Glutamatergic neuron (in vitro differentiated cells): ENCODE measurements around the gene CEPT1. TPM values are rescaled to one million over a fixed set of nuclear protein-coding genes. Genes with fewer than 3 reads are reported as not detected.

Source experiments
- DNase-seq: peaks from one replicate; pipeline ENCODE4 v3.0.0; 2022
- H3K27ac Mint-ChIP-seq: one replicate; pipeline ENCODE4 v1.8.0; 2020; ENCODE audit warnings: mild to moderate bottlenecking, mixed read lengths, inconsistent platforms; ENCODE audit not compliant: unreplicated experiment
- H3K27me3 Mint-ChIP-seq: one replicate; pipeline ENCODE4 v1.8.0; 2020; ENCODE audit warnings: mild to moderate bottlenecking, moderate library complexity, mixed read lengths, inconsistent platforms; ENCODE audit not compliant: unreplicated experiment
- H3K36me3 Mint-ChIP-seq: one replicate; pipeline ENCODE4 v1.8.0; 2020; ENCODE audit warnings: mild to moderate bottlenecking, mixed read lengths, inconsistent platforms; ENCODE audit not compliant: unreplicated experiment
- H3K4me1 Mint-ChIP-seq: one replicate; pipeline ENCODE4 v1.8.0; 2020; ENCODE audit warnings: mild to moderate bottlenecking, low read depth, mixed read lengths, inconsistent platforms; ENCODE audit not compliant: unreplicated experiment
- H3K4me3 Mint-ChIP-seq: one replicate; pipeline ENCODE4 v1.8.0; 2020; ENCODE audit warnings: mild to moderate bottlenecking, mixed read lengths, inconsistent platforms; ENCODE audit not compliant: unreplicated experiment
- H3K9me3 Mint-ChIP-seq: one replicate; pipeline ENCODE4 v1.8.0; 2020; ENCODE audit warnings: mild to moderate bottlenecking, moderate library complexity, mixed read lengths, inconsistent platforms; ENCODE audit not compliant: unreplicated experiment
- total RNA-seq: library from RNA; stranded (reverse); fragmentation: NEBNext Ultra II Directional; extraction: Animal tissue kit (Norgen Biotek cat#: 25700); gene quantifications from one replicate; pipeline ENCODE4 v1.2.1, GENCODE V29; 2021; ENCODE audit not compliant: unreplicated experiment
- TF ChIP-seq, protein P1 (sequence below): fragments of 200-600 bp; sonication (generic); IDR thresholded peaks from one replicate; pipeline ENCODE4 v1.5.0; 2021; ENCODE audit not compliant: partially characterized antibody, unreplicated experiment

CEPT1 gene
- total RNA-seq, 1 donor from 2014 or later, result 35.6 TPM

DNA sequence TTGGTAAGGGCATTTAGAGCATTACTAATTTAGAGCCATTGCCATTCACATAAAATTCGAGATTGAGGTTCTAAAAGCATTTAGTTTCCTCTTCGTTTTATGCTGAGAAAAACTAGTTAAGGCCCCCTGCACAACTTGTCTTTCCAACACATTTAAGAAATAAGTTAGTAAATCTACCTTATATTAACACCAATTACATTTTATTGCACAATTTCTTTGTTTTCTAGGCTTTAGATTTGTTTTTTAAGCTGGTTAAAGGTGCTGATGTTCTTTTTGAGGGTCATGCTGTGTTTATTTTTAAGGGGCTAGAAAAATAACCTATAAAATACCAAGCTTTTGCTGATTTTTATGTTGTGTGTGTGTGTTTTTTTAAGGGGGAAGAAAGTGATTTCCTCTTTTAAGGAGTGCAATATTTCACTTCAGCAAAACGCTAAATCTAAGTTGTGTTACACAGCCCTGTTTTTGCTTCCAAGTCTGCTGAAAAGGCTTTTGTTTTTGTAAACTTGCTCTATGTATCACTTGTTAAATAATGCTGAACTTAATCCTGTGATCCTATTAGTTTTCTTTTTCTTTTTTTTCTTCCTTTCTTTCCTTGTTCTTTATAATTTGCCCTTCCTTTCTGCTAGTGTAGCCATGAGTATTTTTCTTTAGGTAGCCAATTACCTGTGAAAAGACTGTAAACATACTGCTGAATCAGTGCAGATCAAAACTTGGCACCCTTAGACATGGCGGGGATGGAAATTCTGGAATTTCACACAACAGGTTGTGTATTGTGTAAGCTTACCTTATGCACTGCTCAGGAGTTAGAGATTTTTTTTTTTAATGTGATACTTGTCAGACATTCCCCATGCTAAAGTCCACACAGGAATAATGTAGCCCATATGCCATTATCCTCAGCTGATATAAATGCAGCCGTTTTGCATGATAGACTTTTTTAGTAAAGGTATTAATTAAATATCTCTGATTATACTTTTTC lies 1.5 kb downstream of the CEPT1 start:
- H3K4me3 Mint-ChIP-seq, result peak overlapping the region; percentile 100
- DNase-seq, result no peak
- H3K4me1 Mint-ChIP-seq, result peaks cover 23% of the 10 kb centered on the region
- no peak overlapping the region for H3K27ac Mint-ChIP-seq
- peaks cover 2% of the 10 kb centered on the region for H3K9me3 Mint-ChIP-seq
- peaks cover 6% of the 10 kb centered on the region for H3K27me3 Mint-ChIP-seq
- TF ChIP-seq, protein P1, sequence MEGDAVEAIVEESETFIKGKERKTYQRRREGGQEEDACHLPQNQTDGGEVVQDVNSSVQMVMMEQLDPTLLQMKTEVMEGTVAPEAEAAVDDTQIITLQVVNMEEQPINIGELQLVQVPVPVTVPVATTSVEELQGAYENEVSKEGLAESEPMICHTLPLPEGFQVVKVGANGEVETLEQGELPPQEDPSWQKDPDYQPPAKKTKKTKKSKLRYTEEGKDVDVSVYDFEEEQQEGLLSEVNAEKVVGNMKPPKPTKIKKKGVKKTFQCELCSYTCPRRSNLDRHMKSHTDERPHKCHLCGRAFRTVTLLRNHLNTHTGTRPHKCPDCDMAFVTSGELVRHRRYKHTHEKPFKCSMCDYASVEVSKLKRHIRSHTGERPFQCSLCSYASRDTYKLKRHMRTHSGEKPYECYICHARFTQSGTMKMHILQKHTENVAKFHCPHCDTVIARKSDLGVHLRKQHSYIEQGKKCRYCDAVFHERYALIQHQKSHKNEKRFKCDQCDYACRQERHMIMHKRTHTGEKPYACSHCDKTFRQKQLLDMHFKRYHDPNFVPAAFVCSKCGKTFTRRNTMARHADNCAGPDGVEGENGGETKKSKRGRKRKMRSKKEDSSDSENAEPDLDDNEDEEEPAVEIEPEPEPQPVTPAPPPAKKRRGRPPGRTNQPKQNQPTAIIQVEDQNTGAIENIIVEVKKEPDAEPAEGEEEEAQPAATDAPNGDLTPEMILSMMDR, result no peak
- no peaks in the 10 kb centered on the region for H3K36me3 Mint-ChIP-seq

DNA sequence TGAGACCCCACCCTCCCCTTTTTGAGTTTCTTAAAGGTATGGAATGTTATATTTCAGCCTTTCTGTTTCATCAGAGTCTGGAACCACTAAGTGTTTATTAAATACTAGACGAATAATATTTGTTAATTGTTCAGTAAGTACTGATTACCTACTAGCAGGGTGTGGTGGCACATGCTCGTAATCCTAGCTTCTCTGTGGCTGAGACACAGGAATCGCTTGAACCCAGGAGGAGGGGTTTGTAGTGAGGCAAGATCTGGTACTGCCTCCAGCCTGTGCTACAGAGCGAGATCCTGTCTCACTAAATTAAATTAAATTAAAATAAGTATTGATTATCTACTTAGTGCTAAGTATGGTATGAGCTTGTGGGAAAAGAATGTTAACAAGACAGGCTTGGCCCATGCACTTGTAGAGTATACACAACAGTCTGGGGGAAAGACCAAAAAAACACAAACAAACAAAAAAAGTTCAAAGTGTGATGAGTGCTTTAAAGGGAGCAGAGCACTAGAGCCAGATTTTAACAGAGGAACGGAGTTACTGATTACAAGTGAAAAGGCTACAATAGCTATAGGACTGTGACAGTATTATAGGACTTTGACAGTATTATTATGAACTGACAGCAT lies 2.4 kb downstream of the CEPT1 start:
- no peak for DNase-seq
- TF ChIP-seq, protein P1, result no peak
- Mint-ChIP-seq H3K4me1 (peaks cover 23% of the 10 kb centered on the region), H3K27ac (no peak overlapping the region), H3K27me3 (peaks cover 6% of the 10 kb centered on the region), H3K36me3 (no peaks in the 10 kb centered on the region), H3K9me3 (peaks cover 2% of the 10 kb centered on the region), H3K4me3 (peak overlapping the region; percentile 40)

DNA sequence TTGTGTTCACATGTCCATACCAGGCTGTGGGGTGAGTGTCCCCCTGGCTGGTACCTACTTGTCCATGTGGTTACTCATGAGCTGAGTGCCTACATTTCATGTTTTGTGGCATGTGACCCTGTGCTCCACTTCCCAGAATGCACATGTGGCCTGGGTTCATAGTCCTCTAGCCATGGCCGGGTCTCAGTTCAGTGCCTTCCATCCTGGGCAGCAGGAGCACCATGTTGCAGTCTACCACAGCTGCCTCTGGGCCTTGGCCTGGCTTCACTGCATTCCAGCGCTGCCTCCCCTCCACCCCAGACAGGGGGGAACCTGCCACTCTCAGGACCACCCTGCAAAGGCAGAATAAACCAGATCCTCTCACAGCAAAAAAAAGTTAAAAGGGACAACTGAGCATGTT lies 5.5 kb downstream of the CEPT1 start:
- H3K4me1 Mint-ChIP-seq, result peaks cover 16% of the 10 kb centered on the region
- no peak overlapping the region for H3K27ac Mint-ChIP-seq
- no peaks in the 10 kb centered on the region for H3K36me3 Mint-ChIP-seq
- H3K9me3 Mint-ChIP-seq, result no peaks in the 10 kb centered on the region
- H3K27me3 Mint-ChIP-seq, result no peaks in the 10 kb centered on the region
- DNase-seq, result no peak
- TF ChIP-seq, protein P1, result no peak
- no peak overlapping the region for H3K4me3 Mint-ChIP-seq

DNA sequence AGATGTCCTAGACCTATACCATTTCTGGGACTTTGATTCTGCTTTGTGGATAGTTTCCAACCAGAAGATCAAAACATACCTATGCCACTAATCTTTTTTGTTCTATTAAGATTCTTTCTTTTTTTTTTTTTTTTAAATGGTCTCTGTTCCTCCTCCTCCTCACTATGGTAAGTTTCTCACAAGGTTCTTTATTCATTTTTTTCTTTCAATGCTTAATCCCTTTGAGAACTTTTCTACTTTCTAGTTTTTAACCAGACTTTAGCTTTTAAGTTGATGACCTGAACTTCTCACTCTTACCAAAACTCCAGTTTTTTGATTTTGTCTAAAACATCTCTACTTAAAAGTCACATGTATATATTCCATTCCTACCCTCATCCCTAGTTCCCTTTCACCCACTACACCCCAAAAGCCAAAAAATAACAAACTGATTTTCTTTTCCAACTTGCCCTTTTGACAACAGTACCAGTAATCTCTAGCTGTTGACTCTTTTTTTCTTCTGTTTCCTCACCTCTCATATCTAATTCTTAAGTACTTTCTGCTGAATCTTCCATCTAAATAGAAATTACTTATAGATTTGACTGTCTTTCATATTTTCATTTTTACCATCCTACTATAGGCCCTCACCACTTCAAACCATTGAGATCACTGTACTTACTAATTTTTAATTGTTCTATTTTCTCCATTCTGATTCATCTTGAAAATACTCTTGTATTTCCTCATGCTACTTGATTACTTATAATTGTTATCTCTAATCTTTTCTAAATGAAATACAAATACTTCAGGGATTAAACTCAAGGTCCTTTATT lies 6.1 kb downstream of the CEPT1 start:
- Mint-ChIP-seq H3K4me1 (peaks cover 13% of the 10 kb centered on the region), H3K27ac (no peak overlapping the region), H3K27me3 (no peaks in the 10 kb centered on the region), H3K4me3 (no peak overlapping the region), H3K36me3 (no peaks in the 10 kb centered on the region), H3K9me3 (no peaks in the 10 kb centered on the region)
- TF ChIP-seq, protein P1, result no peak
- no peak for DNase-seq
